ENCODE measurements around the gene BCLAF1.

The BCLAF1 gene

GRCh38 chr6:136212608-136213007 is 77.0 kb downstream of the BCLAF1 start:
- Mint-ChIP-seq H3K9me3 (no peaks in the 10 kb centered on the region), H3K36me3 (ENCODE audit: low read depth) (no peaks in the 10 kb centered on the region), H3K4me3 (no peak overlapping the region), H3K27ac (no peak overlapping the region), H3K4me1 (ENCODE audit: low read depth) (no peaks in the 10 kb centered on the region), H3K27me3 (no peaks in the 10 kb centered on the region)
- DNase-seq, result no peak

- no peaks in the 10 kb centered on the region for H3K4me1 Mint-ChIP-seq (ENCODE audit: low read depth)
- no peak overlapping the region for H3K4me3 Mint-ChIP-seq
- H3K27ac Mint-ChIP-seq, result no peak overlapping the region
- H3K36me3 Mint-ChIP-seq (ENCODE audit: low read depth), result no peaks in the 10 kb centered on the region
- no peaks in the 10 kb centered on the region for H3K9me3 Mint-ChIP-seq
- peaks cover 2% of the 10 kb centered on the region for H3K27me3 Mint-ChIP-seq
- DNase-seq, result no peak
Observed at GRCh38 chr6:136210398-136211165, 79.1 kb downstream of the BCLAF1 start.

- Mint-ChIP-seq H3K27ac (no peak overlapping the region), H3K36me3 (ENCODE audit: low read depth) (no peaks in the 10 kb centered on the region), H3K4me3 (no peak overlapping the region), H3K4me1 (ENCODE audit: low read depth) (no peaks in the 10 kb centered on the region), H3K27me3 (peaks cover 2% of the 10 kb centered on the region), H3K9me3 (no peaks in the 10 kb centered on the region)
- DNase-seq, result no peak
Observed at GRCh38 chr6:136209496-136209895, 80.2 kb downstream of the BCLAF1 start.

- peaks cover 2% of the 10 kb centered on the region for H3K27me3 Mint-ChIP-seq
- no peak overlapping the region for H3K4me3 Mint-ChIP-seq
- DNase-seq, result no peak
- H3K36me3 Mint-ChIP-seq (ENCODE audit: low read depth), result no peaks in the 10 kb centered on the region
- no peak overlapping the region for H3K27ac Mint-ChIP-seq
- no peaks in the 10 kb centered on the region for H3K9me3 Mint-ChIP-seq
- no peaks in the 10 kb centered on the region for H3K4me1 Mint-ChIP-seq (ENCODE audit: low read depth)
Observed at GRCh38 chr6:136208783-136209182, 80.9 kb downstream of the BCLAF1 start.
